Measurements from ENCODE around the gene PPP4R4. TPM values are rescaled to one million over a fixed set of nuclear protein-coding genes. Genes with fewer than 3 reads are reported as not detected.

The PPP4R4 gene
- total RNA-seq: 1.2 and 3.3 TPM in 2 replicates

DNA sequence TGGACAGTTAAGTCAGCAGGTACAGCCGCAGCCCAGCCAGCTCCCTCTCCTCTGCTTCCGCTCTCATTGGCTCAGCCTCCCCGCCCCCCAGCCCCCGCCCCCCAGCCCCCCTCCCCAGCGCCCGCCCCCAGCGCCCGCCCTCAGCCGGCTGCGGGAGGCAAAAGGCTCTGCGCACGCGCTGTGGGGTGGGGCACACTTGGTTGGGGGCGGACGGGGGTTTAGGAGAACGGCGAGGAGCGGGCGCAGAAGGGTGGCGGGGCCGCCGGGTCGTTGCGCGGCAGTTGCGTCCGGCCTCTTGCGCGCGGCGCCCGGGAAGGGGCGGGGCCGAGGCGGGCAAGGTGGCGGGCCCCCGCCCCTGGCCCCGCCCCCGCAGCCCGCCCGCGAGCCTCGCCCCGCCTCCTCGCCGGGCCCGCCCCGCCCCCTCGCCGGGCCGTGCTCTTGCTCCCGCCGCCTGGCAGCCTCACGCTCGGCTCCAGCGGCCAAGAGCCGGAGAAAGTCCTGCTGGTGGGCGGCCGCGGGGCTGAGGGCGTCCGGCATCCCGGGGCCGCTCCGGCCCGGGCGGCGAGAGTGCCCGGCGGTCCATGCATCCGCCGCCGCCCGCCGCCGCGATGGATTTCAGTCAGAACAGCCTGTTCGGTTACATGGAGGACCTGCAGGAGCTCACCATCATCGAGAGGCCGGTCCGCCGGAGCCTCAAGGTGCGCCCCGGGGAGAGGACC is at the start of gene PPP4R4:
PPP4R4 (plus strand) TSS at position 438 of the 719 bp plus-strand sequence; CDS start at position 582, 144 bp downstream.
- DNase-seq (ENCODE audit: low read depth): peak; percentile 63

DNA sequence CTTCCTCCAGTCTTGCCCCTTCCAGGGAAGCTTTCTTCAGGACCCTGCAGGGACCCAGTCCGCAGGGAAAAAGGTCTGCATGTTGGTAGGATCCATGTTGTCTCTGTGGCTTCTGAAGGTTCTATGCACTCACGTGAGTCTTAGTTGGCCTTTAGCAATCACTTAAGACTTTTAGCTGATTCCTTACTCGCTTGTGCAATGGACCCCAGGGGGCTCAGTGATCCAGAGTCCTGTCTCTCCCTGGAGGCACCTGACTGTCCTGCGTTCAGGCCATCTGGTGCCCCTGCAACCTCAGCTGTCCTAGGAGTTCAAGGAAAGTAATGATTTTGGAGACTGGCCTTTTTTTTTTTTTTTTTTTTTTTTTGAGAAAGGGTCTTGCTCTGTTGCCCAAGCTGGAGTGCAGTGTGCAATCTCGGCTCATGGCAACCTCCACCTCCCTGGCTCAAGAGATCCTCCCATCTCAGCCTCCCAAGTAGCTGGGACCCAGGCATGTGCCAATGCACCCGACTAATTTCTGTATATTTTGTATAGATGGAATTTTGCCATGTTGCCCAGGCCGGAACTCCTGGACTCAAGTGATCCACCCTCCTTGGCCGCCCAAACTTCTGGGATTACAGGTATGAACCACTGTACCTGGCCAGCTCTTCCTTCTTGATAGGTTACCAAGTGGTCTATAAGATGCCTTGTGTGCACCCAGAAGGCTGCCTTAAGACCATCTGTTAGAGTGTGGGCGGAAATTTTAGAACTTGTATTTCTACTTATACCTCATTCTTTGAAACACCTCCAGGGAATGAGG is 49.3 kb upstream of the PPP4R4 start:
- DNase-seq (ENCODE audit: low read depth): no peak

GRCh38 chr14:94125659-94126418 is 48.3 kb upstream of the PPP4R4 start:
- DNase-seq (ENCODE audit: low read depth): no peak

DNA sequence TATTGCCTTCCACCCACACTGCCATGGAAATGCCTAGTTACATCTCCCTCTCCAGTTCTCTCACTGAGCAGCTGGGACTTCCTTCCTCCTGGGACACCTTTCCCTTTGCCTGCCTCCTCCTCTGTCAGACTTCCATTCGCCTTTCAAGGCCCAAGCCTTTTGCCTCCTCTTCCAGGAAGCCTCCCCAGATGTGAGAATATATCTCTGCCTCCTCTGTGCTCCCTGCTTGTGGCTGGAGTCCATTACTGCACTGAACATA is 47.8 kb upstream of the PPP4R4 start:
- no peak for DNase-seq (ENCODE audit: low read depth)

DNA sequence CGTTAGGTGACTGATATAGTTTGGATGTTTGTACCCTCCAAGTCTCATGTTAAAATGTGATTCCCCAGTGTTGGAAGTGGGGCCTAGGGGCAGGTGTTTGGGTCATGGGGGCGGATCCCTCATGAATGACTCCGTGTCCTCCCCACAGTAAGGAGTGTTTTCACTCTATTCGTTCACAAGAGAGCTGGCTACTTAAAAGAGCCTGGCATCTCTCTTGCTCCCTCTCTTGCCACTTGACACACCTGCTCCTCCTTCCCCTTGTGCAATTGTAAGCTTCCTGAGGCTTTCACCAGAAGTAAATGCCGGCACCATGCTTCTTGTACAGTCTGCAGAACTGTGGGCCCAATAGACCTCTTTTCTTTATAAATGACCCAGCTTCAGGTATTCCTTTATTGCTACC is 47.3 kb upstream of the PPP4R4 start:
- no peak for DNase-seq (ENCODE audit: low read depth)

GRCh38 chr14:94127330-94127729 is 46.8 kb upstream of the PPP4R4 start:
- no peak for DNase-seq (ENCODE audit: low read depth)

DNA sequence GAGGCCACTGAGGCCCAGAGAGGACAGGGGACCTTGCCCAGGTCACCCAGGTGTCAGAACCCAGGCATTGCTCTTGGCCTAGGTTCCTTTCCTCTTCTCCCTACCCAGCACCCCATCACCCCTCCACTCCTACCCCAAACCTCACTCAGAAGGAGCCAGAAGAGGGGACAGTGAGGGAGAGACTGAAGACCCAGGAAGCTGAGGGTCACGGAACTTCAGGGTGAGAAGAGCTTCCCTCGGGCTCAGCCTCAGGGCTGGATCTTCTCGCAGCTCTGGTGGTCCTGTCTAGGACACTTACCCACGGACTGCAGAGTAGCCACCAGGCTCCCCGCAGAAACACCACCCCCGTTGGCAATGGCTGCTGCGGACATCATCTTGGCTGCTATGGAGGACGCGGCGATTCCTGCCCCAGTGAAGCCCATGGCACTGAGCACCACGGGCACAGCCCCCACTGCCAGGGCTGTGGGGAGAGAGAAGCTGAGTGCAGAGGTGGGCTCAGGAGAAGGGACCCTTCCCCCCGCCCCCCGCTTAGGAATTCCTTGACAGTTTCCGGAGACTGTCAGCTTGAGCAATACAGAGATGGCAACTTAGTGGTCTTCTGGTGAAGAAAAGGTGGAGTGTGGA is 45.8 kb upstream of the PPP4R4 start:
- no peak for DNase-seq (ENCODE audit: low read depth)

- peak; percentile 48 for DNase-seq (ENCODE audit: low read depth)
Observed at GRCh38 chr14:94129111-94129757, 44.9 kb upstream of the PPP4R4 start, which contains the start of gene IFI27L2. Gene IFI27L2 (minus strand): TSS chr14:94129604. CDS start chr14:94129564, 40 bp downstream.

DNA sequence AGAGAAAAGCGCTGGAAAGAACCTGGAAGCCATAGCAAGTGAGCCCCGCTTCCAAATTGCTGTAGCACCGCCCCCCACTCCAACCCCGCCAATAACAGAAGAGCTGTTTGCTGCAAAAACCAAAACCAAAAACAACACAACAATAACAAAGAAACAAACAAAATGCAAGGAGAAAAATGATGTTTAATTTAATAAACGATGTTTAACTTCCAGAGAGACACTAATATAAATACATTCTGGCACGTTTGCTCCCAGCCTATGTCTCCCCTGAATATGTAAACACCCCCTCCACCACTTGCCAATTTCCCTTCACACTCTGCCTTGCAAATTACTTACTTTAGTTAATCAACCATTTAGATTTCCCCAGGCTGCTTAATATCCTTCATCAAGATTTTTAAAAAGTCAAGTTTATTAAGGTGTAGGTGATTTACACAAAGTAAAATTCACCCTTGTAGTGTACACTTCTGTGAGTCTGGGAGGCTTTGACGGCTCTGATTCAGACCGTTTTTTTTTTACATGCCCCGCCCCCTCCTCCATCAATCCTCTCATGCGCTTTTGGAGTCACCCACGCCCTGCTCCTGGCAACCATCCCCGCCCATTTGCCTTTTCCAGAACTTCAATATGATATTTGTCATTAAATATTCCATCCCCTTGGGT is 44.2 kb upstream of the PPP4R4 start:
- DNase-seq (ENCODE audit: low read depth): peak; percentile 38

DNA sequence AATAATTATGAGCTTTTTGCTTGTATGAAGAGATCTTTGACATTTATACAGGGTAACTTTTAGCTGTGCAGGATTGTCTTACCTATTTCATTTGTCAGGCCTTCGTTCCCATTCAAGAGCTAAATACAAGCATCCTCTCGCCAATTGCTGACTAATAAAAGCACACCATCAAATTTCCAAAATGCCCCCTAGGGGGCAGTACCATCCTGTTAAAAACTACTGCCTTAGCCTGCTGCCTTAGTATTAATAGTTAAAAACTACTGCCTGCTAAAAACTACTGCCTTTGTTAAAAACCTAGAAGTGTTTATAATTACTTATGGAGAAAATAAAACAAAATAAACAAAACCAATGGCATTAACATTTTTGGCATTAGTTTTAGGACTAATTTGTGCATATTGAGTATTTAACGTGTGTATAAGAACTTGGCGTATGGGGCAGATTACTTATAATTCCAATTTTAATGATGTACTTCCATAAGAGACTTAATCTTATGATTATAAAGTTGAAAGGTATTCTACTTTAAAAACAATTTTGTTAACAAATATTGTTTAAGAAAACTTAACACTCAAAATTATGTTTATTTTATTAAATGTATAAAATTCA is 41.7 kb upstream of the PPP4R4 start:
- peak; percentile 68 for DNase-seq (ENCODE audit: low read depth)

DNA sequence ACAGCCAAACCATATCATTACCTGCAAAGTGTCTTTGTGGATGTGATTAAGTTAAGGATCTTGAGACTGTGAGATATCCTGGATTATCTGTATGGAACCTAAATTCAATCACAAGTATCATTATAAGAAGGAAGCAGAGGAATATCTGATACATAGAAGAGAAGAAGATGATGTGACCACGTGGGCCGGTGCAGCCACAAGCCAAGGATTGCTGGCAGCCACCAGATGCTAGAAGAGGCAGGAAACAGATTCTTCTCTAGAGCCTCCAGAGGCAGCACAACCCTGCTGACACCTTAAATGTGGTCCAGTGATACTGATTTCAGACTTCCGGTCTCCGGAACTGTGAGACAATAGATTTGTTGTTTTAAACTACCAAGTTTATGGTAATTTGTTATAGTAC is 38.6 kb upstream of the PPP4R4 start:
- no peak for DNase-seq (ENCODE audit: low read depth)

DNA sequence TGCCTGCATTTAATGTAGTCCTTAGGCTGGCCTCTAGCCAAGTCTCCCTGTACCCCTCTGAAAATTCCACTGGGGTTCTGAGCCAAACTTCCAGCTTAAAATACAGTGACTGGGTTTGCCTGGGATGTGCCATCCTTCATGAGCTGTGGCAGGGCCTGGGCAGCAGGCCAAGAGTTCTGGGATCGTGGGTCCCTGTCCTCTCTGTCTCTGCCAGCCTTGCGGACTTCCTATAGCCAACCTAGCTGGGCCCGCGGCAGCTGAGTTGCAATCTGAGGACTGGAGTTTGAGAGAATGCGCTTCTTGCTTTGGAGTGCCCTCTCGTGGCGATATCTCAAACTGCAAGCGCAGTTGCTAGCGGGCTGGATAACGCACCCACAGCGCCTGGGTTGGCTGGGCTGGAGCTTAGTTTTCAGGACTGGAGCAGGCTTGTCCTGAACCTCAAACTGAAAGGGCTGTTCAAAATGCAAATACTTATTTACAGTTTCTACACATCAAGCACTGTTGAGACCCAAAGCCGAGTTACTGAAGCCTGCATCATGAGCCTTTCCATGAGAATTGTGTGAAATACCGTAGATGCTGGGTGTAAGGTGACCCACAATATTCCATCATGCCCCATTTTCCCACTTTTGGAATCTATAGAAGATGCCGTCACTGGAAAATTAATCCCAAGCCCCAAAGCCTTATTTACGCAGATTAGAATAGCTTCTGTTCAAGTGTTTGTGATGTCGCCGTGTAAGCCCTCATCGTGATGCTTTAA is 37.4 kb upstream of the PPP4R4 start:
- DNase-seq (ENCODE audit: low read depth): peak; percentile 67

DNA sequence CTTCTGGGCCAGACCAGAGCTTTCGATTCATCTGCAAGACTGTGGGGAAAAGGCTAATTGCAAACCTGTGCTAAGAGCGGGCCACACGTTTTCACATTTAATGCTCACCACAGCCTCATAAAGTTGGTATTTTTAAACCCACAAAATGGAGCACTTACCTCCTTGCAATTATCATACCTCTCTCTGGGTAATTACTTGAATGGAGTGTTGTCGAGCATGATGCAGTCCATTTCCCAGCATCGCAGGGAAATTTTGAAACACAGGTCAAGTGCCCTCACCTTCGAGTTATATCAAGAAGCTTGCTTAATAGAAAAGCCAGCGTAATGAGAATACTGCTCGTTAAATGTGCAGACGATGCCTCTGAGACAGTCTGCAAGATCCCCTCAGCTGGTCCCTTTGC is 35.9 kb upstream of the PPP4R4 start:
- no peak for DNase-seq (ENCODE audit: low read depth)

- no peak for DNase-seq (ENCODE audit: low read depth)
Observed at GRCh38 chr14:94139006-94139405, 35.1 kb upstream of the PPP4R4 start.

- no peak for DNase-seq (ENCODE audit: low read depth)
Observed at GRCh38 chr14:94139421-94139820, 34.7 kb upstream of the PPP4R4 start.

GRCh38 chr14:94142247-94142646 is 31.9 kb upstream of the PPP4R4 start:
- no peak for DNase-seq (ENCODE audit: low read depth)

GRCh38 chr14:94142836-94143235 is 31.3 kb upstream of the PPP4R4 start:
- DNase-seq (ENCODE audit: low read depth): no peak

DNA sequence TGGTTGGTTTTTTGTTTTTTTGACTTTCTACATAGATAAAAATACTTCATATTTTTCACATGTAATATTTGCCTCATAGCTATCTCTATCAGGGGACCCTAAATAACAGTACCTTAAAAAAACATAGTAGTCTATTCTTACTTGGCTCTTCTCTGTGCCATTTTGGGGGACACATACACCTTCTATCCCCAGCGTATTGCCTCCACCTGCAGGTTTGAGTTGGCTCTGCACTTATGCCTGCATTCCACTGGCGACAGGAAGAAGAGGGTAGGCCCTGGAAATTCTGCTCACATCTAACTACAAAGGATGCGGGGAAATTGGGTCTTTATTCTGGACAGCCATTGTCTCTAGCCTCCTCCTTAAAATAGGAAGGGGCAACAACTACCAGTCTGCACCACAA is 30.9 kb upstream of the PPP4R4 start:
- DNase-seq (ENCODE audit: low read depth): no peak

DNA sequence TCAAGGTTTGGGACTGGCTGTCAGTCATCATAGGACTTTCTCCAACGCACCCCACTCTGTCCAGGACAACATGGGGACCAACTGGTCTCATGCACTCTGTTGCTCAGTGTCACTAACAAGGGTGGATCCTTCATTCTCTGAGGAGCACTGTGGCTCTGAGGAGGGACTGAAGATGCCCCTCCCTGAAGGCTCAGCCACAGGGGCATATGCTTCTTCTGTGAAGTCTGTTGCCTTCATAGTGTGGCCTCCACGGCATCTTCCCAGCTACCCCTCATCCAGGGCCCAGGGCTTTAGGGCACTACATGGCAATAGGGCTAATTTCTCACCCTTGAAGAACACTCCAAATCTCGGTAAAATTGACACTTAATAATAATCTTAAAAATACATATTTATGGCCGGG is 30.4 kb upstream of the PPP4R4 start:
- DNase-seq (ENCODE audit: low read depth): no peak

DNA sequence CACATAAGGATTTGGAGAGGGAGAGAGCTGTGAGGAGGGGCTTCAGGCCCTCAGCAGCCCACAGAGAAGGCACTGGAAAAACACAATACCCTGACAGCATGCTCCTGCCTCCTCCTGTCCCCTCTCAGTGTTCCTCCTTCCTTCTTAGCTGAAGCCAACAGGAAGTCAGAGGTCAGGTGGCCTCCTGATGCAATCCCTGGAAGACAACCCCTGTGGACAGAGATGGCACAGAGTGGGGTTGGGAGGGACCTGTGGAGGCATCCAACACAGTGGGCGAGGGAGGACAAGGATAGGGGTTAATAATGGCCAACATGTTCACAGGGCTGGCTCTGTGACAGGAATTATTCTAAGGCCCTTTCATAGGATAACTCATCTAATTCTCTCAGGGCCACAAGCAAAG is 29.4 kb upstream of the PPP4R4 start:
- DNase-seq (ENCODE audit: low read depth): no peak
